Body of pancreas (tissue), 4 donors: Measurements from ENCODE around the gene SCP2. TPM values are rescaled to one million over a fixed set of nuclear protein-coding genes. Genes with fewer than 3 reads are reported as not detected.

Experiments
- ATAC-seq: fragments of 150-250 bp; one replicate; pipeline ENCODE4 v1.9.1; 2016
- DNase-seq, 4 donors: peaks; one replicate each; pipeline ENCODE4 v3.0.0-alpha.2; 2019
- H3K27ac ChIP-seq, 4 donors: fragments of 200-600 bp; sonication (generic); 1 replicate in 3 of 4; 2 replicates in 1 of 4; pipeline versions ENCODE4 v1.5.1 to v1.6.1; 2016 to 2019; ENCODE audit warnings: mild to moderate bottlenecking in 1 of 4, mixed read lengths in 1 of 4, moderate library complexity in 1 of 4
- H3K27me3 ChIP-seq, 2 donors: fragments of 200-600 bp; sonication (generic); one replicate each; pipeline ENCODE4 v1.6.0; 2016; ENCODE audit warnings: mild to moderate bottlenecking in 1 of 2
- H3K36me3 ChIP-seq, 2 donors: fragments of 200-600 bp; sonication (generic); replicated peaks in 1 of 2; 2 replicates each; pipeline ENCODE4 v1.5.1; 2016; ENCODE audit warnings: low read depth in 2 of 2; ENCODE audit not compliant: insufficient read depth in 1 of 2
- H3K4me1 ChIP-seq: fragments of 200-600 bp; sonication (generic); one replicate; pipeline ENCODE4 v1.6.0; 2016
- H3K4me3 ChIP-seq, 2 donors: fragments of 200-600 bp; sonication (generic); 1 replicate in 1 of 2; 2 replicates in 1 of 2; pipeline ENCODE4 v1.5.1; 2016 to 2019
- H3K9me3 ChIP-seq, 3 donors: fragments of 200-600 bp; sonication (generic); 1 replicate in 2 of 3; 2 replicates in 1 of 3; pipeline ENCODE4 v1.5.1; 2016
- POLR2A ChIP-seq, 3 donors: fragments of 450-650 bp; IDR thresholded peaks; one replicate each; pipeline ENCODE4 v1.6.1; 2016; ENCODE audit warnings: antibody characterized with exemption in 3 of 3, mild to moderate bottlenecking in 2 of 3
- WGBS, 2 donors: methylation state at CpG; one replicate each; pipeline ENCODE4 v1.1.5; 2017; 5-methylcytosine and 5-hydroxymethylcytosine counted together
- intact Hi-C: fragments of 100-400 bp; cut with DNase I; formaldehyde crosslinking; loops from one replicate; pipeline ENCODE4 v1.15.1; 2023
- total RNA-seq, 2 donors: library from RNA; depleted of rRNA; stranded (reverse); fragments of >200 nt; gene quantifications; one replicate each; pipeline ENCODE4 v1.1.0, GENCODE V29; 2016
- TF ChIP-seq, protein P1 (sequence below), 7 experiments: fragments of 450-650 bp in 4 of 7; fragments of 200-600 bp in 3 of 7; sonication (generic) in 3 of 7; IDR thresholded peaks; one replicate each; pipeline ENCODE4 v1.5.1; 2016 to 2019; ENCODE audit warnings: antibody characterized with exemption in 7 of 7

Gene SCP2
- total RNA-seq, 2 donors from 2014 or later, result 87.4 to 90.3 TPM

DNA sequence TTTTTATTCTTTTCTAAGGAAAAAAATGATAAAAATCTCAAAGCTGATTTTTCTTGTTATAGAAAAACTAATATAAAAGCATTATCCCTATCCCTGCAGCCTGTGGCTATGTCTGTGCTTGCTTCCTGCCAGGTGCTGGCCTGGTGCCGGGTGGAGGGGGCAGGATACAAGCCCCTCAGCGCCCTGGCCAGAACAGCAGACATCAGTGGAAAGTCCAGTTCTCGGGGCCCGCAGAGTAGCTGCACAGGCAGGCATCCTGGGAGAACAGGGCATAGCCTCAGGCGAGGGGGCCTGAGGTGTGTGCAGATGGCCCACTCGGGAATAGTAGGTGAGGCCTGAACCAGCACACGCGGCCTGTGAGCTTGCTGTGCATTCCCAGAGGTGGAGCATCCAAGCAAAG lies 158.3 kb downstream of the SCP2 start:
- H3K36me3 ChIP-seq, result no peaks in the 10 kb centered on the region
- H3K4me3 ChIP-seq, result no peak overlapping the region
- no peaks in the 10 kb centered on the region for H3K4me1 ChIP-seq
- H3K27me3 ChIP-seq, result no peaks in the 10 kb centered on the region
- H3K9me3 ChIP-seq, result no peaks in the 10 kb centered on the region
- 83 to 91% methylated on average over 6 to 8 of the region's 8 CpGs for WGBS, 2 donors
- no peak for ATAC-seq
- DNase-seq, result no peak
- H3K27ac ChIP-seq, result no peak overlapping the region
- intact Hi-C loops, result no loop called here
- TF ChIP-seq POLR2A (IDR thresholded peaks at IDR 0.05), result no peak
- TF ChIP-seq, protein P1, sequence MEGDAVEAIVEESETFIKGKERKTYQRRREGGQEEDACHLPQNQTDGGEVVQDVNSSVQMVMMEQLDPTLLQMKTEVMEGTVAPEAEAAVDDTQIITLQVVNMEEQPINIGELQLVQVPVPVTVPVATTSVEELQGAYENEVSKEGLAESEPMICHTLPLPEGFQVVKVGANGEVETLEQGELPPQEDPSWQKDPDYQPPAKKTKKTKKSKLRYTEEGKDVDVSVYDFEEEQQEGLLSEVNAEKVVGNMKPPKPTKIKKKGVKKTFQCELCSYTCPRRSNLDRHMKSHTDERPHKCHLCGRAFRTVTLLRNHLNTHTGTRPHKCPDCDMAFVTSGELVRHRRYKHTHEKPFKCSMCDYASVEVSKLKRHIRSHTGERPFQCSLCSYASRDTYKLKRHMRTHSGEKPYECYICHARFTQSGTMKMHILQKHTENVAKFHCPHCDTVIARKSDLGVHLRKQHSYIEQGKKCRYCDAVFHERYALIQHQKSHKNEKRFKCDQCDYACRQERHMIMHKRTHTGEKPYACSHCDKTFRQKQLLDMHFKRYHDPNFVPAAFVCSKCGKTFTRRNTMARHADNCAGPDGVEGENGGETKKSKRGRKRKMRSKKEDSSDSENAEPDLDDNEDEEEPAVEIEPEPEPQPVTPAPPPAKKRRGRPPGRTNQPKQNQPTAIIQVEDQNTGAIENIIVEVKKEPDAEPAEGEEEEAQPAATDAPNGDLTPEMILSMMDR (IDR thresholded peaks at IDR 0.05), result no peak

DNA sequence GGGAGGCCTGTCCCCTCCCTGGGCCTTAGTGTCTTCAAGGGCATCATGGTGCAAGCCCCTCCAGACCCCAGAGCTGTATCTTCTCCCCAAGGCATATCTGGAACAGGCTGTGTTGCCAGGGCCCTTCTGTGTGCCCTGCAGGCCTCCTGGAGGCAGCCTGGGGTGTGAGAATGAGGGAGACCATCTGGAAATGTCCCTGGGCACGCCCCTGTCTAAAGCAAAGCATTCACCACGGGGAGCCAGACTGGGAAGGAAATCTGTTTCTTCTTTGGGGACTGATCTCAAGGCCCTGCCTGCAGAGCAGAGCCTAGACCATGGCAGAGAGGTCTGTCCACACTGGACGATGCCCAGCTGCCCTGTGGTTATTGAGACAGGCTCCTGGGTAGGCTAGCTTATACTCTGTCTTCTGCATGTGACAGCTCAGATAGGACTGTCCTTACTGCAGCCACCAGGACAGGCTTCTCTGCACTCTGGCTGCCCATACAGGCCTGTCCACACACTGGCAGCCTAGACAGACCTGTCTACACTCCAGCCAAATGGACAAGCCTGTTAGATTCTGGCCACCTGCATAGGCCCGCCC lies 159.5 kb downstream of the SCP2 start:
- ATAC-seq (no peak), DNase-seq (no peak)
- Histone ChIP-seq H3K4me1 (no peaks in the 10 kb centered on the region), H3K27me3 (no peaks in the 10 kb centered on the region), H3K9me3 (no peaks in the 10 kb centered on the region), H3K4me3 (no peak overlapping the region), H3K27ac (no peak overlapping the region), H3K36me3 (no peaks in the 10 kb centered on the region)
- TF ChIP-seq POLR2A (IDR thresholded peaks at IDR 0.05), result no peak
- TF ChIP-seq, protein P1 (IDR thresholded peaks at IDR 0.05), result no peak
- intact Hi-C loops, result no loop called here
- 90 to 95% methylated on average over 3 of the region's 4 CpGs for WGBS, 2 donors

DNA sequence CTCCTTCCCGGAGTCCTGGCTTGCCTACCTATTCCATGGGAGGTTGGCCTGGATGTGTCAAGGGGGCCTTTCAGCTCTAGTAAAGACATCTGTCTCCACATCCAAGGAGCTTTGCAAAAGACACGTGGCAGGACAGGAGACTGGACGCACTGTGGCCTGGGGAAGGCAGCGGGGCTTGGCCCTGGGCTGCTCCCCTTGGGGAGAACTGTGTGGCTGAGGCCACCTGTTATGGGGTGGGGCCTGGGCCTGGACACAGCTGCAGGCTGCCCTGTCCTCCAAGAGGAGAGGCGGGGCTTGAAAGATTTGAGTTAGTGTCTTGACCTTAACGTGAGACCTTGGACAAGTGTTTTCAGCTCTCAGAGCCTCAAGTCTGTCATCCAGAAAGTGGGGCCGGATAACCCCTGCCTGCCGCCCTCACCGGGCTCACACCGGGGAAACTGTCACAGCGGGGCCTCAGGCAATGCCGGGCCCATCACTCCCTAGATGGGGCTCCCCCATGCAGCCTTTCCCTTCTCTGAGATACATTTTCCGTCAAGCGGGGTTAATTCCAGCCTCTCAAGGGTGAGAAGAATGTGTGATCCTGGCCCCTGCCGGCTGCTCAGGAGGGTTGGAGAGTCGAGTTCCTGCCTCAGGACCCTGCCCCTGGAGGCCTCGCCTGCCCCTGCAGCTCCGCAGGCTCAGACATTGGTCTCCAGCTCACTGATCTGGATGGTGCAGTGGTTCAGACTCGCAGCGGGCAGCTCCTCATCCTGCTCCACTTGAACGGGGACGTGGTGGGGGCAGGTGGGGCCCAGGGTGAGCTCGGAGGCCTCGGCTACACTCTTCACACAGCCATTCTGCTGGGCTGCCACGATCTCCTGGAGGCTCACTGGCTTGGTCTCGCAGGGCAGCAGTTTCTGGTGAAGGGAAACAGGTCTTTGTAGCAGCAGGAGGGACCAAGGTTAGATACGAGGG lies 160.5 kb downstream of the SCP2 start:
- 79 to 85% methylated on average over 5 to 25 of the region's 27 CpGs for WGBS, 2 donors
- Histone ChIP-seq H3K4me3 (no peak overlapping the region), H3K4me1 (peaks cover 5% of the 10 kb centered on the region), H3K36me3 (no peaks in the 10 kb centered on the region), H3K27me3 (no peaks in the 10 kb centered on the region), H3K27ac (no peak overlapping the region), H3K9me3 (no peaks in the 10 kb centered on the region)
- ATAC-seq, result no peak
- peak in 1 of 4 donors; percentile 37 for DNase-seq
- intact Hi-C loops, result no loop called here
- no peak for TF ChIP-seq POLR2A (IDR thresholded peaks at IDR 0.05)

DNA sequence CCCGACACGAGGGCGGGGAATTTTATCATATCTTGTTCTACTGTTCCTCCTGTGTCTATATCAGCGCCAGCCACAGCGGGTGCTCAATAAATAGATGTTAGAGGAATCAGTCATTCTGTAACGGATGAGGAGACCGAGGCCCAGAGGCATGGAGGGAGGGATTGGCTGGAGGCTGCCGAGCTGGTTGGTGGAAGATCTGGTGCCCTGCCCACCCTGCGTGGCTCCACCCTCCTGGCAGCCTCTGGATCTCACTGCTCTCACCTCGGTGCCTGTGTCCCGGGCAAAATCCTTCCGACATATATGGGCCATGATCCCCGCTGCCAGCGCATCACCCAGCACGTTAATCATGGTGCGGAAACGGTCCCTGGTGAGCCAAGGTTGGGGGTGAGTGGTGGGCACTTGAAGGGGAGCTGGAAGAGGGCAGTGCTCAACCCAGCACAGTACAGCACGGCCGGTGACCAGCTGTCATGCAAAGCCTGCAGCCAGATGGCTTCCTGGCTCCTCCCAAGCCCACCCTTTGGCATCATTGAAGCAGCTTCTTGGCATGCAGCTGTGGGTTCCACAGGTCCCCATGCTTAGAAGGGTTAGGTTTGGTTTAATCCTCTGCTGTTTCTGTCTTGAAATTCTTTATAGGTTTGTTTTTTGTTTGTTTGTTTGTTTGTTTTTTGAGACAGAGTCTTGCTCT lies 161.7 kb downstream of the SCP2 start:
- intact Hi-C loops, result no loop called here
- no peaks in the 10 kb centered on the region for H3K27me3 ChIP-seq
- no peak for ATAC-seq
- no peaks in the 10 kb centered on the region for H3K9me3 ChIP-seq
- no peak for TF ChIP-seq POLR2A (IDR thresholded peaks at IDR 0.05)
- TF ChIP-seq, protein P1 (IDR thresholded peaks at IDR 0.05), result no peak
- DNase-seq, result no peak
- H3K4me3 ChIP-seq, result no peak overlapping the region
- peaks cover 5% of the 10 kb centered on the region for H3K4me1 ChIP-seq
- 86 to 90% methylated on average over 17 to 19 of the region's 19 CpGs for WGBS, 2 donors
- no peaks in the 10 kb centered on the region for H3K36me3 ChIP-seq
- H3K27ac ChIP-seq, result no peak overlapping the region
